ENCODE results near the gene SHISAL1.

Gene SHISAL1

GRCh38 chr22:44293034-44293433, 19.7 kb downstream of the SHISAL1 start:
- no peaks in the 10 kb centered on the region for H3K9me3 ChIP-seq (ENCODE audit: control insufficient read depth, low read length)
- DNase-seq: no peak
- H3K36me3 ChIP-seq (ENCODE audit: control insufficient read depth, insufficient read depth, low read length): no peaks in the 10 kb centered on the region
- H3K4me1 ChIP-seq (ENCODE audit: control insufficient read depth, insufficient read depth, low read length, poor library complexity, severe bottlenecking): no peaks in the 10 kb centered on the region
- no peak overlapping the region for H3K27ac ChIP-seq (ENCODE audit: insufficient read depth, low read length, poor library complexity, severe bottlenecking)
- no peaks in the 10 kb centered on the region for H3K27me3 ChIP-seq (replicated peaks; ENCODE audit: control insufficient read depth, insufficient read depth, low read length, poor library complexity, severe bottlenecking)
- H3K4me3 ChIP-seq (ENCODE audit: insufficient read depth, low read depth, low read length, poor library complexity, severe bottlenecking): no peak overlapping the region

GRCh38 chr22:44292521-44292920, 20.2 kb downstream of the SHISAL1 start:
- Histone ChIP-seq H3K27me3 (replicated peaks; ENCODE audit: control insufficient read depth, insufficient read depth, low read length, poor library complexity, severe bottlenecking) (no peaks in the 10 kb centered on the region), H3K36me3 (ENCODE audit: control insufficient read depth, insufficient read depth, low read length) (no peaks in the 10 kb centered on the region), H3K4me1 (ENCODE audit: control insufficient read depth, insufficient read depth, low read length, poor library complexity, severe bottlenecking) (no peaks in the 10 kb centered on the region), H3K9me3 (ENCODE audit: control insufficient read depth, low read length) (no peaks in the 10 kb centered on the region), H3K4me3 (ENCODE audit: insufficient read depth, low read depth, low read length, poor library complexity, severe bottlenecking) (no peak overlapping the region), H3K27ac (ENCODE audit: insufficient read depth, low read length, poor library complexity, severe bottlenecking) (no peak overlapping the region)
- DNase-seq: no peak

- no peaks in the 10 kb centered on the region for H3K9me3 ChIP-seq (ENCODE audit: control insufficient read depth, low read length)
- no peaks in the 10 kb centered on the region for H3K27me3 ChIP-seq (replicated peaks; ENCODE audit: control insufficient read depth, insufficient read depth, low read length, poor library complexity, severe bottlenecking)
- no peak overlapping the region for H3K4me3 ChIP-seq (ENCODE audit: insufficient read depth, low read depth, low read length, poor library complexity, severe bottlenecking)
- no peaks in the 10 kb centered on the region for H3K4me1 ChIP-seq (ENCODE audit: control insufficient read depth, insufficient read depth, low read length, poor library complexity, severe bottlenecking)
- no peaks in the 10 kb centered on the region for H3K36me3 ChIP-seq (ENCODE audit: control insufficient read depth, insufficient read depth, low read length)
- no peak for DNase-seq
- no peak overlapping the region for H3K27ac ChIP-seq (ENCODE audit: insufficient read depth, low read length, poor library complexity, severe bottlenecking)
Measured at GRCh38 chr22:44291674-44292360, 20.9 kb downstream of the SHISAL1 start.

GRCh38 chr22:44291265-44291664, 21.5 kb downstream of the SHISAL1 start:
- H3K27ac ChIP-seq (ENCODE audit: insufficient read depth, low read length, poor library complexity, severe bottlenecking): no peak overlapping the region
- no peaks in the 10 kb centered on the region for H3K27me3 ChIP-seq (replicated peaks; ENCODE audit: control insufficient read depth, insufficient read depth, low read length, poor library complexity, severe bottlenecking)
- no peaks in the 10 kb centered on the region for H3K9me3 ChIP-seq (ENCODE audit: control insufficient read depth, low read length)
- H3K4me1 ChIP-seq (ENCODE audit: control insufficient read depth, insufficient read depth, low read length, poor library complexity, severe bottlenecking): no peaks in the 10 kb centered on the region
- H3K4me3 ChIP-seq (ENCODE audit: insufficient read depth, low read depth, low read length, poor library complexity, severe bottlenecking): no peak overlapping the region
- DNase-seq: no peak
- no peaks in the 10 kb centered on the region for H3K36me3 ChIP-seq (ENCODE audit: control insufficient read depth, insufficient read depth, low read length)

GRCh38 chr22:44289414-44290171, 23.2 kb downstream of the SHISAL1 start:
- Histone ChIP-seq H3K36me3 (ENCODE audit: control insufficient read depth, insufficient read depth, low read length) (no peaks in the 10 kb centered on the region), H3K4me3 (ENCODE audit: insufficient read depth, low read depth, low read length, poor library complexity, severe bottlenecking) (no peak overlapping the region), H3K27me3 (replicated peaks; ENCODE audit: control insufficient read depth, insufficient read depth, low read length, poor library complexity, severe bottlenecking) (no peaks in the 10 kb centered on the region), H3K9me3 (ENCODE audit: control insufficient read depth, low read length) (no peaks in the 10 kb centered on the region), H3K27ac (ENCODE audit: insufficient read depth, low read length, poor library complexity, severe bottlenecking) (no peak overlapping the region), H3K4me1 (ENCODE audit: control insufficient read depth, insufficient read depth, low read length, poor library complexity, severe bottlenecking) (no peaks in the 10 kb centered on the region)
- DNase-seq: no peak

- H3K9me3 ChIP-seq (ENCODE audit: control insufficient read depth, low read length): no peaks in the 10 kb centered on the region
- no peaks in the 10 kb centered on the region for H3K27me3 ChIP-seq (replicated peaks; ENCODE audit: control insufficient read depth, insufficient read depth, low read length, poor library complexity, severe bottlenecking)
- H3K4me1 ChIP-seq (ENCODE audit: control insufficient read depth, insufficient read depth, low read length, poor library complexity, severe bottlenecking): no peaks in the 10 kb centered on the region
- no peak for DNase-seq
- H3K36me3 ChIP-seq (ENCODE audit: control insufficient read depth, insufficient read depth, low read length): no peaks in the 10 kb centered on the region
- H3K4me3 ChIP-seq (ENCODE audit: insufficient read depth, low read depth, low read length, poor library complexity, severe bottlenecking): no peak overlapping the region
- H3K27ac ChIP-seq (ENCODE audit: insufficient read depth, low read length, poor library complexity, severe bottlenecking): no peak overlapping the region
Measured at GRCh38 chr22:44288913-44289312, 23.8 kb downstream of the SHISAL1 start.

GRCh38 chr22:44287741-44288140, 25.0 kb downstream of the SHISAL1 start:
- H3K9me3 ChIP-seq (ENCODE audit: control insufficient read depth, low read length): no peaks in the 10 kb centered on the region
- no peaks in the 10 kb centered on the region for H3K36me3 ChIP-seq (ENCODE audit: control insufficient read depth, insufficient read depth, low read length)
- no peak for DNase-seq
- no peak overlapping the region for H3K27ac ChIP-seq (ENCODE audit: insufficient read depth, low read length, poor library complexity, severe bottlenecking)
- H3K27me3 ChIP-seq (replicated peaks; ENCODE audit: control insufficient read depth, insufficient read depth, low read length, poor library complexity, severe bottlenecking): no peaks in the 10 kb centered on the region
- H3K4me1 ChIP-seq (ENCODE audit: control insufficient read depth, insufficient read depth, low read length, poor library complexity, severe bottlenecking): no peaks in the 10 kb centered on the region
- no peak overlapping the region for H3K4me3 ChIP-seq (ENCODE audit: insufficient read depth, low read depth, low read length, poor library complexity, severe bottlenecking)

- no peak for DNase-seq
- H3K9me3 ChIP-seq (ENCODE audit: control insufficient read depth, low read length): no peaks in the 10 kb centered on the region
- H3K36me3 ChIP-seq (ENCODE audit: control insufficient read depth, insufficient read depth, low read length): no peaks in the 10 kb centered on the region
- no peak overlapping the region for H3K4me3 ChIP-seq (ENCODE audit: insufficient read depth, low read depth, low read length, poor library complexity, severe bottlenecking)
- H3K27ac ChIP-seq (ENCODE audit: insufficient read depth, low read length, poor library complexity, severe bottlenecking): no peak overlapping the region
- H3K27me3 ChIP-seq (replicated peaks; ENCODE audit: control insufficient read depth, insufficient read depth, low read length, poor library complexity, severe bottlenecking): no peaks in the 10 kb centered on the region
- H3K4me1 ChIP-seq (ENCODE audit: control insufficient read depth, insufficient read depth, low read length, poor library complexity, severe bottlenecking): no peaks in the 10 kb centered on the region
Measured at GRCh38 chr22:44287121-44287693, 25.5 kb downstream of the SHISAL1 start.

- DNase-seq: no peak
- no peaks in the 10 kb centered on the region for H3K36me3 ChIP-seq (ENCODE audit: control insufficient read depth, insufficient read depth, low read length)
Measured at GRCh38 chr22:44286646-44287045, 26.1 kb downstream of the SHISAL1 start.

GRCh38 chr22:44284711-44285110, 28.0 kb downstream of the SHISAL1 start:
- Histone ChIP-seq H3K27ac (ENCODE audit: insufficient read depth, low read length, poor library complexity, severe bottlenecking) (no peak overlapping the region), H3K9me3 (ENCODE audit: control insufficient read depth, low read length) (no peaks in the 10 kb centered on the region), H3K36me3 (ENCODE audit: control insufficient read depth, insufficient read depth, low read length) (no peaks in the 10 kb centered on the region), H3K4me1 (ENCODE audit: control insufficient read depth, insufficient read depth, low read length, poor library complexity, severe bottlenecking) (no peaks in the 10 kb centered on the region), H3K4me3 (ENCODE audit: insufficient read depth, low read depth, low read length, poor library complexity, severe bottlenecking) (no peak overlapping the region), H3K27me3 (replicated peaks; ENCODE audit: control insufficient read depth, insufficient read depth, low read length, poor library complexity, severe bottlenecking) (no peaks in the 10 kb centered on the region)
- DNase-seq: no peak

More at GRCh38 chr22:44286646-44287045, 26.1 kb downstream of the SHISAL1 start:
- Histone ChIP-seq H3K4me3 (ENCODE audit: insufficient read depth, low read depth, low read length, poor library complexity, severe bottlenecking) (no peak overlapping the region), H3K27ac (ENCODE audit: insufficient read depth, low read length, poor library complexity, severe bottlenecking) (no peak overlapping the region), H3K4me1 (ENCODE audit: control insufficient read depth, insufficient read depth, low read length, poor library complexity, severe bottlenecking) (no peaks in the 10 kb centered on the region), H3K27me3 (replicated peaks; ENCODE audit: control insufficient read depth, insufficient read depth, low read length, poor library complexity, severe bottlenecking) (no peaks in the 10 kb centered on the region), H3K9me3 (ENCODE audit: control insufficient read depth, low read length) (no peaks in the 10 kb centered on the region)

Data from effector memory CD4-positive, alpha-beta T cell (primary cell).